Measurements from ENCODE around the gene DGKH.

The DGKH gene

DNA sequence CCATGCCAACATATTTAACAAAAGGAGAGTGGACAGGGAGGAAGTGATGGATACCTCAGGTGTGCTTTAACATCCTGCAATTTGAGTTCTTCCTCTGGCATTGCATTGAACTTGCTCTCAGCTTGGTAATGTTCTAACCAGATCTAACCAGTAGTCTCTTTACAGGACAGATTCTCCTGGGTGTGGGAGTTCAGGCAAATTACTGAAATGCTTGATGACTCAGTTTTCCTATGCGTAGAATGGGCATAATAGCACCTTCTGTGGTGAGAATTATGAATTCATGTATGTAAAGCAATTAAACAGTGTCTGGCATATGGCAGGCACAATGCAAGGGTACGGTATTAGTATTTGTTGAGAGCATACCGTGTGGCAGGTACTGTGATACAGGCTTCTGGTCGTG lies 227.1 kb downstream of the DGKH start:
- DNase-seq (ENCODE audit: low read depth) = no peak
- TF ChIP-seq, protein P1, sequence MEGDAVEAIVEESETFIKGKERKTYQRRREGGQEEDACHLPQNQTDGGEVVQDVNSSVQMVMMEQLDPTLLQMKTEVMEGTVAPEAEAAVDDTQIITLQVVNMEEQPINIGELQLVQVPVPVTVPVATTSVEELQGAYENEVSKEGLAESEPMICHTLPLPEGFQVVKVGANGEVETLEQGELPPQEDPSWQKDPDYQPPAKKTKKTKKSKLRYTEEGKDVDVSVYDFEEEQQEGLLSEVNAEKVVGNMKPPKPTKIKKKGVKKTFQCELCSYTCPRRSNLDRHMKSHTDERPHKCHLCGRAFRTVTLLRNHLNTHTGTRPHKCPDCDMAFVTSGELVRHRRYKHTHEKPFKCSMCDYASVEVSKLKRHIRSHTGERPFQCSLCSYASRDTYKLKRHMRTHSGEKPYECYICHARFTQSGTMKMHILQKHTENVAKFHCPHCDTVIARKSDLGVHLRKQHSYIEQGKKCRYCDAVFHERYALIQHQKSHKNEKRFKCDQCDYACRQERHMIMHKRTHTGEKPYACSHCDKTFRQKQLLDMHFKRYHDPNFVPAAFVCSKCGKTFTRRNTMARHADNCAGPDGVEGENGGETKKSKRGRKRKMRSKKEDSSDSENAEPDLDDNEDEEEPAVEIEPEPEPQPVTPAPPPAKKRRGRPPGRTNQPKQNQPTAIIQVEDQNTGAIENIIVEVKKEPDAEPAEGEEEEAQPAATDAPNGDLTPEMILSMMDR (IDR thresholded peaks at IDR 0.05; ENCODE audit: low read length, missing control alignments) = no peak
- H3K4me3 ChIP-seq (replicated peaks; ENCODE audit: low read depth, low read length) = no peak overlapping the region

DNA sequence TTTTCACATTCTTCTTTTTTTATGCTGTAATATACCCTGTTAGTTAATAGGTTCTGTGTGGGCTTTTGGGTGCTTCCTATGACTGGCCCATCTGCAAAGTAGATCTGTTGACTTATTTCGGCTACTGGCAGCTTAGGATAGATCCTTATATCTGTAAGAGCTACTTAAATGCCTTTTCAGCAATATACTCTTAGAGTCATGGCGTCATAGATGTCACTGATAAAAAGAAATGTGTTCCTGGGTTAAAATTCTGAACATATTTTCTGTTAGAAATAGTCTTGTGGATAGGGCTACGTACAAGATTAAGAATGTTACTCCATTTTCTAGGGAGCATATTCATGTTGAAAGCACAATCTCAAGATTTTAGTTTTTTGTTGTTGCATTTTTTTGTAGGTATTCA lies 228.2 kb downstream of the DGKH start:
- DNase-seq (ENCODE audit: low read depth) = no peak
- no peak overlapping the region for H3K4me3 ChIP-seq (replicated peaks; ENCODE audit: low read depth, low read length)
- TF ChIP-seq, protein P1 (IDR thresholded peaks at IDR 0.05; ENCODE audit: low read length, missing control alignments) = no peak

DNA sequence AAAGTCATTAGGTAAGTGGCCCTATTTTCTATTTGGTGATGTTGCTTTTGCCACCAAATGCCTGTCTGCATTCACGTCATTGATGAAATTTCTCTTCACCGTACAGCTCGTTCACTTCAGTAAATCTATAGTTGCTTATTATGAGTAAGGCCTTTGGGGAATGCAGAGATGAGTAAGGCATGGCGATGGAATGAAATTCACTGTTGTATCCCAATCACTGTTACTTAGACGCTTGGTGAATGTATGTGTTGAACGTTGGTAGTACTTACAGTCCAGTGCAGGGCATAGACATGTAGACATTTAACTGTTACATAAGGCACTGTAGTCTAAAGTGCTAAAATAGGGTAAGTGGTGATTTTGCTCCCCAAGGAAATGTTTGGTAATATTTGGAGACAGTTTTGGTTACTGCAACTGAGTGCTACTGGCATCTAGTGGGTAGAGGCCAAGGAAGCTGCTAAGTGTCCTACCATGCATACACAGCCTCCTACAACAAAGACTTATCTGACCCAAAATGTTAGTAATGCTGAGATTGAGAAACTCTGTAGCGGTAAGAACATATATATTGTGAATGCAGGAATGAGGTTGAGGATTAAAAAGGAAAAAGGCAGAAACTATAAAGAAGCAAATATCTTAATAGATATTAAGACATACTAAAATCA lies 229.3 kb downstream of the DGKH start:
- TF ChIP-seq, protein P1 (IDR thresholded peaks at IDR 0.05; ENCODE audit: low read length, missing control alignments) = no peak
- no peak for DNase-seq (ENCODE audit: low read depth)
- H3K4me3 ChIP-seq (replicated peaks; ENCODE audit: low read depth, low read length) = no peak overlapping the region

DNA sequence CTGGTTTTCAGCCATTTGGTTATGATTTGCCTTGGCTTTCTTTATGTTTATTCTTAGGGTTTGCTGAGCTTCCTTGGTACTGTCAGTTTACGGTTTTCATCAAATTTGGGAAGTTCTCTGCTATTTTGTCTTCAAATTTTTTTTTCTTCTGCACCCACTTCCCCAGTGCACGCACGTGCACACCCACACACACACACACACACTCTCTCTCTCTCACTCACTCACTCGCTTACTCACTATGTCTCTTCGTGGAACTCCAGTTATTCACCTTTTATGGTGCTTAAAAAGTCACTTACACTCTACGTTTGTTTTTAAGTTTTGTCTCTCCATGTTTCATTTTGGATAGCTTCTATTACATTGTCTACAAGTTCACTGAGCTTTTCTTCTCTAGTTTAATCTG lies 230.6 kb downstream of the DGKH start:
- TF ChIP-seq, protein P1 (IDR thresholded peaks at IDR 0.05; ENCODE audit: low read length, missing control alignments) = no peak
- H3K4me3 ChIP-seq (replicated peaks; ENCODE audit: low read depth, low read length) = no peak overlapping the region
- no peak for DNase-seq (ENCODE audit: low read depth)

DNA sequence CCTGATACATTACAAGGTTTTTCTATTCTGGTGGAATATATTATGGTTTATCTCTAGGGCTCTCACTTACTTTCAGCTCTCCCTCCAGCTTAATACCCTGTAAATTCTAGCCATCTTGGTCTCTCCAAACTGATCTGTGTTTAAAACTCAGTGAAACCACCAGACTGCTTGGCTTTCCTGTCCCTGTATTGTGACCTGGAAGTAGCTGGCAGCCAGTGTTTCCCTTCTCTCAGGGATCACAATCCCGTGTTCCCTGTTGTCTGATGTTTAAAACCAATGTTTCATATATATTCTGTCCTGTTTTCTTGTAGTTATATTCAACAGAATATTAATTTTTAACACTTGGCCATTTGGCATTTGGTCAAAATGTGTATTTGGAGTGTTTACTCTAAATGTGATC lies 231.5 kb downstream of the DGKH start:
- H3K4me3 ChIP-seq (replicated peaks; ENCODE audit: low read depth, low read length) = no peak overlapping the region
- no peak for DNase-seq (ENCODE audit: low read depth)
- TF ChIP-seq, protein P1 (IDR thresholded peaks at IDR 0.05; ENCODE audit: low read length, missing control alignments) = no peak

DNA sequence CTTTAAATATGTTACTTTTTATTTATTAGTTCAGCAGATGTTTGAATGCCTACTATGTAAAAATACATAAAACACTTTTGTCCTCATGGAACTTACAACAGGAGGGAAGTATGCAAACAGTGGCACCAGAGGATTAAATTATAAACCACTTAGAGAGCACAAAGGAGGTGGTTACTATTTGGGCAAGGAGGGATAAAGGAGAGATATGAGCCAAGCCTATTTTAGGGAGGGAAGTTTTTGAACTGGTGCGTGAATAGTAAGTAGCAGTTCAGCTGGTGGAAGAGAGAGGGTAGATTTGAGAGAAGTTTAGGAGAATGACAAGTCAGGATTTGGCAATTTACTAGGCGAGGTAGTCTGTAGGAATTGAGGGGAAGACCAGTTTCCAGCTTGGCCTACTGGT lies 232.1 kb downstream of the DGKH start:
- no peak overlapping the region for H3K4me3 ChIP-seq (replicated peaks; ENCODE audit: low read depth, low read length)
- no peak for DNase-seq (ENCODE audit: low read depth)
- TF ChIP-seq, protein P1 (IDR thresholded peaks at IDR 0.05; ENCODE audit: low read length, missing control alignments) = no peak

DNA sequence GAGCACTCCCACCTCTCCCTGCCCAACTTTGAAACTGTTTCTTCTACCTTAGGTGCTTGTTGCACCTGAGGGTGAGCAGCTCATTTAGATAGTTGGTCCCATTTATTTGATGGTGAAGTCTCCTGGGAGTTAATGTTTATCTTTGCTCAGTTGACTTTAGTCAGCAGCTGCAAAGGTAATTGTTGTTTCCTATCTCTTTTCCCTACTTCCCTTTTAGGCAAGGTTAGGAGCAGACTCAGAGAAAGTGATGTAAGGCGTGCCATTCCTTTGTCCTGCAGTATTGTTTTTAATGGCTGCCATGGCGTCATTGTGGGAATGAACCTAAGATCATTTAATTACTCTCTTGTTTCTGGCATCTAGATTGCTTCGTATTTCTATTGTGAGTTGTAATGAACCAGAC lies 235.1 kb downstream of the DGKH start:
- DNase-seq (ENCODE audit: low read depth) = no peak
- H3K4me3 ChIP-seq (replicated peaks; ENCODE audit: low read depth, low read length) = no peak overlapping the region
- TF ChIP-seq, protein P1 (IDR thresholded peaks at IDR 0.05; ENCODE audit: low read length, missing control alignments) = no peak

All from fibroblast of pulmonary artery (primary cell).